GM21723 (cell line): ENCODE data around the gene RB1.

Experiments
- ATAC-seq: cut with Tn5 transposase; IDR thresholded peaks from one replicate; pipeline ENCODE4 v1.9.1; 2021; ENCODE audit warnings: mild to moderate bottlenecking, moderate library complexity; ENCODE audit not compliant: unreplicated experiment

RB1 gene

GRCh38 chr13:48526286-48526685, 222.7 kb downstream of the RB1 start:
- ATAC-seq = no peak

- ATAC-seq = no peak
These were observed 224.4 kb downstream of the RB1 start for GRCh38 chr13:48527955-48528354.

GRCh38 chr13:48528720-48529119, 225.2 kb downstream of the RB1 start:
- ATAC-seq = no peak

GRCh38 chr13:48530833-48531232, 227.3 kb downstream of the RB1 start:
- ATAC-seq = no peak
